GM23338 (cell line): ENCODE results near the gene INPP5D. TPM values are rescaled to one million over a fixed set of nuclear protein-coding genes. Genes with fewer than 3 reads are reported as not detected.

Experiments
- ATAC-seq: fragments of 200-7000 bp; cut with Tn5 transposase; 3 replicates; pipeline ENCODE4 v1.9.1; 2020
- DNase-seq: peaks from one replicate; pipeline ENCODE4 v3.0.0-alpha.2; 2015; ENCODE audit warnings: low spot score
- H2AFZ ChIP-seq: fragments of 200-600 bp; sonication (generic); 2 replicates; pipeline ENCODE4 v1.8.0; 2016; ENCODE audit warnings: antibody characterized with exemption, mild to moderate bottlenecking, moderate library complexity
- H3F3A ChIP-seq: fragments of 200-600 bp; sonication (generic); replicated peaks from 2 replicates; pipeline ENCODE4 v1.8.0; 2017; ENCODE audit warnings: antibody characterized with exemption, mixed run types, low read depth
- H3K27ac ChIP-seq: fragments of 200-600 bp; sonication (generic); 2 replicates; pipeline ENCODE4 v1.6.1; 2016; ENCODE audit warnings: low read depth
- H3K27me3 ChIP-seq: fragments of 200-600 bp; sonication (generic); 2 replicates; pipeline ENCODE4 v1.8.0; 2016; ENCODE audit warnings: mild to moderate bottlenecking, mixed run types, moderate library complexity; ENCODE audit not compliant: insufficient read depth
- H3K36me3 ChIP-seq: fragments of 200-600 bp; sonication (generic); 2 replicates; pipeline ENCODE4 v1.8.0; 2016; ENCODE audit warnings: mild to moderate bottlenecking; ENCODE audit not compliant: insufficient read depth
- H3K4me1 ChIP-seq: fragments of 200-600 bp; sonication (generic); 2 replicates; pipeline ENCODE4 v1.8.0; 2016; ENCODE audit warnings: mild to moderate bottlenecking, moderate library complexity; ENCODE audit not compliant: insufficient read depth
- H3K4me2 ChIP-seq: fragments of 200-600 bp; sonication (generic); 2 replicates; pipeline ENCODE4 v1.7.1; 2017; ENCODE audit warnings: mixed run types
- H3K4me3 ChIP-seq: fragments of 200-600 bp; sonication (generic); 2 replicates; pipeline ENCODE4 v1.6.1; 2016; ENCODE audit warnings: mixed run types
- H3K79me2 ChIP-seq: fragments of 200-600 bp; sonication (generic); replicated peaks from 2 replicates; pipeline ENCODE4 v1.8.0; 2017; ENCODE audit warnings: mild to moderate bottlenecking; ENCODE audit not compliant: insufficient read depth
- H3K9me2 ChIP-seq: fragments of 200-600 bp; sonication (generic); 2 replicates; pipeline ENCODE4 v1.8.0; 2017; ENCODE audit not compliant: insufficient read depth
- H4K20me1 ChIP-seq: fragments of 200-600 bp; sonication (generic); replicated peaks from 2 replicates; pipeline ENCODE4 v1.8.0; 2017; ENCODE audit warnings: mild to moderate bottlenecking; ENCODE audit not compliant: insufficient read depth
- H3K27ac Mint-ChIP-seq: 2 replicates; pipeline ENCODE4 v1.8.0; 2020; ENCODE audit warnings: inconsistent platforms, mild to moderate bottlenecking, moderate library complexity, mixed read lengths
- H3K27me3 Mint-ChIP-seq: 3 replicates; pipeline ENCODE4 v1.8.0; 2022; ENCODE audit warnings: low read depth, mild to moderate bottlenecking, moderate library complexity, mixed read lengths, inconsistent platforms; ENCODE audit not compliant: insufficient read depth, poor library complexity
- H3K36me3 Mint-ChIP-seq: 3 replicates; pipeline ENCODE4 v1.8.0; 2021; ENCODE audit warnings: low read depth, mild to moderate bottlenecking, inconsistent platforms, moderate library complexity, mixed read lengths
- H3K4me1 Mint-ChIP-seq: 3 replicates; pipeline ENCODE4 v1.8.0; 2020; ENCODE audit warnings: mild to moderate bottlenecking, inconsistent platforms, mixed read lengths
- H3K4me3 Mint-ChIP-seq: 3 replicates; pipeline ENCODE4 v1.8.0; 2021; ENCODE audit warnings: moderate library complexity, mild to moderate bottlenecking, inconsistent platforms, mixed read lengths
- H3K9me3 Mint-ChIP-seq: 3 replicates; pipeline ENCODE4 v1.8.0; 2020; ENCODE audit warnings: moderate library complexity, mild to moderate bottlenecking, inconsistent platforms, mixed read lengths
- CREB1 ChIP-seq: fragments of 250-450 bp; sonication (Bioruptor Pico); IDR thresholded peaks from 2 replicates; pipeline ENCODE4 v1.5.0; 2020; ENCODE audit warnings: low read depth, mild to moderate bottlenecking, moderate library complexity
- CTCF ChIP-seq, 2 experiments: fragments of 200-600 bp in 1 of 2; sonication (generic) in 1 of 2; conservative IDR thresholded peaks; 2 replicates each; pipeline versions ENCODE4 v1.5.1 to v1.6.1; 2016 to 2017; ENCODE audit warnings: antibody characterized with exemption in 2 of 2, low read depth in 2 of 2, mild to moderate bottlenecking in 2 of 2, moderate library complexity in 1 of 2
- ETS1 ChIP-seq: IDR thresholded peaks from 2 replicates; pipeline ENCODE4 v1.6.1; 2016; ENCODE audit warnings: antibody characterized with exemption
- EZH2 ChIP-seq: fragments of 200-600 bp; sonication (generic); IDR thresholded peaks from one replicate; pipeline ENCODE4 v1.8.0; 2017; ENCODE audit warnings: antibody characterized with exemption, mild to moderate bottlenecking, low read depth; ENCODE audit not compliant: unreplicated experiment
- EZH2phosphoT487 ChIP-seq: fragments of 200-600 bp; sonication (generic); IDR thresholded peaks from one replicate; pipeline ENCODE4 v1.8.1; 2018; ENCODE audit warnings: antibody characterized with exemption; ENCODE audit not compliant: unreplicated experiment
- JUNB ChIP-seq: IDR thresholded peaks from one replicate; pipeline ENCODE4 v1.6.1; 2016; ENCODE audit warnings: antibody characterized with exemption; ENCODE audit not compliant: unreplicated experiment
- NANOG ChIP-seq: IDR thresholded peaks from 2 replicates; pipeline ENCODE4 v1.6.1; 2016; ENCODE audit warnings: antibody characterized with exemption, borderline replicate concordance
- POLR2AphosphoS5 ChIP-seq: IDR thresholded peaks from 2 replicates; pipeline ENCODE4 v1.6.1; 2016; ENCODE audit warnings: antibody characterized with exemption, low read depth
- REST ChIP-seq: IDR thresholded peaks from one replicate; pipeline ENCODE4 v1.6.1; 2018; ENCODE audit warnings: antibody characterized with exemption; ENCODE audit not compliant: unreplicated experiment
- STAT1 ChIP-seq: IDR thresholded peaks from one replicate; pipeline ENCODE4 v1.6.1; 2016; ENCODE audit warnings: antibody characterized with exemption; ENCODE audit not compliant: unreplicated experiment
- ZNF114 ChIP-seq: fragments of 250-450 bp; sonication (Bioruptor Pico); IDR thresholded peaks from 2 replicates; pipeline ENCODE4 v1.5.0; 2020; ENCODE audit warnings: mild to moderate bottlenecking, moderate library complexity
- ZNF331 ChIP-seq: fragments of 250-450 bp; sonication (Bioruptor Pico); IDR thresholded peaks from 2 replicates; pipeline ENCODE4 v1.5.0; 2020; ENCODE audit warnings: low read depth, mild to moderate bottlenecking, moderate library complexity
- ZNF462 ChIP-seq: fragments of 250-450 bp; sonication (Bioruptor Pico); IDR thresholded peaks from 2 replicates; pipeline ENCODE4 v1.5.0; 2020; ENCODE audit warnings: mild to moderate bottlenecking, moderate library complexity
- polyA plus RNA-seq: library from polyadenylated mRNA; unstranded; fragments of >200 nt; fragmentation: Nextera tagmentation; extraction: Ambion mirVana; gene quantifications from 2 replicates; pipeline ENCODE4 v1.2.1, GENCODE V29; 2016
- total RNA-seq: library from RNA; depleted of rRNA; stranded (reverse); fragments of >200 nt; shearing (Covaris generic); gene quantifications from 2 replicates; pipeline ENCODE4 v1.2.3, GENCODE V29; 2014

Gene INPP5D
- total and polyA plus RNA-seq, 2 experiments from 2014 or later, result 6.6 to 8.3 TPM

GRCh38 chr2:233256048-233256447 is 195.9 kb downstream of the INPP5D start:
- Histone ChIP-seq H3K9me2 (no peaks in the 10 kb centered on the region), H3K4me2 (no peak overlapping the region), H3K79me2 (peaks cover 87% of the 10 kb centered on the region), H3K27ac (no peak overlapping the region), H2AFZ (no peak overlapping the region), H4K20me1 (peaks cover 47% of the 10 kb centered on the region), H3F3A (no peaks in the 10 kb centered on the region), H3K4me1 (0 out of 2 replicates have a peak, but pooled peaks cover 4% of the 10 kb centered on the region), H3K36me3 (peaks cover 40% of the 10 kb centered on the region), H3K4me3 (no peak overlapping the region), H3K27me3 (no peaks in the 10 kb centered on the region)
- DNase-seq, result no peak
- TF ChIP-seq ZNF462 (CRISPR knock-in tag) (no peak), ETS1 (no peak), ZNF114 (CRISPR knock-in tag) (no peak), JUNB (no peak), EZH2phosphoT487 (no peak), STAT1 (no peak), CREB1 (CRISPR knock-in tag) (no peak), POLR2AphosphoS5 (no peak), EZH2 (no peak), NANOG (no peak), REST (no peak), CTCF (conservative IDR thresholded peaks at IDR 0.05; ENCODE audit: low read depth in 2 of 2) (no peak), ZNF331 (CRISPR knock-in tag) (no peak)
- H3K4me1 Mint-ChIP-seq, result peaks cover 5% of the 10 kb centered on the region; the same call in 2 of the 3 replicates
- peaks cover 3% of the 10 kb centered on the region for H3K27me3 Mint-ChIP-seq
- peaks cover 3% of the 10 kb centered on the region for H3K9me3 Mint-ChIP-seq
- no peak for ATAC-seq
- H3K27ac Mint-ChIP-seq, result no peak overlapping the region
- no peak overlapping the region for H3K4me3 Mint-ChIP-seq
- peaks cover 64% of the 10 kb centered on the region for H3K36me3 Mint-ChIP-seq
